CD4-positive, alpha-beta memory T cell (primary cell): ENCODE results near the gene MICAL3. TPM values are rescaled to one million over a fixed set of nuclear protein-coding genes. Genes with fewer than 3 reads are reported as not detected.

Experiments
- CTCF ChIA-PET: fragments of 350-600 bp; sonication (Branson Sonifier 250); formaldehyde crosslinking; loops from one replicate; lab custom pipeline; 2021; ENCODE audit warnings: inconsistent platforms; ENCODE audit not compliant: partially characterized antibody; lab: Charles Lee
- POLR2A ChIA-PET: fragments of 350-600 bp; sonication (Branson Sonifier 250); formaldehyde crosslinking; loops from one replicate; lab custom pipeline; 2021; ENCODE audit not compliant: partially characterized antibody; lab: Charles Lee
- DNase-seq, 5 donors: peaks; one replicate each; pipeline versions ENCODE4 v3.0.0 to v3.0.0-alpha.2; 2020 to 2022; ENCODE audit warnings: mixed read lengths in 1 of 5
- H3K27ac ChIP-seq: one replicate; pipeline ENCODE4 v1.7.0; 2013; ENCODE audit warnings: low read depth, low read length
- H3K27me3 ChIP-seq: 2 replicates; pipeline ENCODE4 v1.7.0; 2013; ENCODE audit warnings: mild to moderate bottlenecking, low read length, moderate library complexity; ENCODE audit not compliant: insufficient read depth
- H3K36me3 ChIP-seq: 2 replicates; pipeline ENCODE4 v1.7.0; 2013; ENCODE audit warnings: mild to moderate bottlenecking, low read length, moderate library complexity; ENCODE audit not compliant: insufficient read depth
- H3K4me1 ChIP-seq: 2 replicates; pipeline ENCODE4 v1.7.0; 2013; ENCODE audit warnings: mild to moderate bottlenecking, low read length, moderate library complexity; ENCODE audit not compliant: insufficient read depth
- H3K4me3 ChIP-seq, 2 donors: one replicate each; pipeline ENCODE4 v1.7.0; 2013; ENCODE audit warnings: low read length in 2 of 2, mild to moderate bottlenecking in 1 of 2
- H3K9me3 ChIP-seq, 2 donors: one replicate each; pipeline ENCODE4 v1.7.0; 2013; ENCODE audit warnings: low read length in 2 of 2, control low read depth in 1 of 2; ENCODE audit not compliant: control insufficient read depth in 1 of 2
- H3K27ac Mint-ChIP-seq, 7 donors: one replicate each; pipeline ENCODE4 v1.8.0; 2020 to 2021; ENCODE audit warnings: mixed read lengths in 7 of 7, mild to moderate bottlenecking in 6 of 7, inconsistent platforms in 3 of 7, moderate library complexity in 3 of 7
- H3K27me3 Mint-ChIP-seq, 2 donors: one replicate each; pipeline ENCODE4 v1.8.0; 2020 to 2021; ENCODE audit warnings: mixed read lengths in 2 of 2
- H3K36me3 Mint-ChIP-seq, 2 donors: one replicate each; pipeline ENCODE4 v1.8.0; 2020 to 2021; ENCODE audit warnings: mixed read lengths in 2 of 2, inconsistent platforms in 1 of 2, mild to moderate bottlenecking in 1 of 2
- H3K4me1 Mint-ChIP-seq, 4 donors: one replicate each; pipeline ENCODE4 v1.8.0; 2020 to 2021; ENCODE audit warnings: mixed read lengths in 4 of 4, mild to moderate bottlenecking in 1 of 4
- H3K4me3 Mint-ChIP-seq, 8 donors: one replicate each; pipeline ENCODE4 v1.8.0; 2020 to 2021; ENCODE audit warnings: mixed read lengths in 8 of 8, mild to moderate bottlenecking in 7 of 8, moderate library complexity in 6 of 8, inconsistent platforms in 3 of 8
- H3K9me3 Mint-ChIP-seq, 8 donors: one replicate each; pipeline ENCODE4 v1.8.0; 2020 to 2021; ENCODE audit warnings: mixed read lengths in 8 of 8, mild to moderate bottlenecking in 5 of 8, inconsistent platforms in 3 of 8, moderate library complexity in 1 of 8
- intact Hi-C: fragments of 100-400 bp; cut with micrococcal nuclease; formaldehyde crosslinking; loops from one replicate; pipeline ENCODE4 v1.15.1; 2023
- polyA plus RNA-seq, 2 donors: library from polyadenylated mRNA; unstranded; fragments of 300-500 nt; fragmentation: Illumina TruSeq; gene quantifications; one replicate each; pipeline ENCODE4 v1.2.3, GENCODE V29; 2021
- total RNA-seq, 2 experiments: library from RNA; stranded (reverse); gene quantifications; one replicate each; pipeline ENCODE4 v1.2.3, GENCODE V29; 2021

The MICAL3 gene
- total and polyA plus RNA-seq, 4 experiments from 2014 or later, result 0.97 to 28.9 (median 14.4) TPM

- ChIA-PET CTCF (no interaction called here), POLR2A (no interaction called here)
- Histone ChIP-seq H3K36me3 (no peaks in the 10 kb centered on the region), H3K27me3 (peaks cover under 1% of the 10 kb centered on the region), H3K27ac (no peak overlapping the region), H3K9me3 (no peaks in the 10 kb centered on the region), H3K4me1 (no peaks in the 10 kb centered on the region), H3K4me3 (no peak overlapping the region)
- H3K27ac Mint-ChIP-seq, result no peak overlapping the region
- peaks cover 0 to 1% (median 0%) of the 10 kb centered on the region in 8 donors for H3K9me3 Mint-ChIP-seq
- no peaks in the 10 kb centered on the region for H3K4me1 Mint-ChIP-seq
- intact Hi-C loops, result no loop called here
- peaks cover 10 to 16% of the 10 kb centered on the region in 2 donors for H3K27me3 Mint-ChIP-seq
- DNase-seq, result no peak
- H3K36me3 Mint-ChIP-seq, result no peaks in the 10 kb centered on the region
- no peak overlapping the region for H3K4me3 Mint-ChIP-seq
These were observed 35.1 kb upstream of the MICAL3 start for GRCh38 chr22:18059473-18059872.

GRCh38 chr22:18059094-18059417 lies 34.7 kb upstream of the MICAL3 start:
- H3K4me1 ChIP-seq, result no peaks in the 10 kb centered on the region
- H3K27ac Mint-ChIP-seq, result no peak overlapping the region
- H3K4me3 ChIP-seq, result no peak overlapping the region
- POLR2A ChIA-PET, result no interaction called here
- CTCF ChIA-PET, result no interaction called here
- H3K27me3 ChIP-seq, result no peaks in the 10 kb centered on the region
- intact Hi-C loops, result no loop called here
- peaks cover 8 to 14% of the 10 kb centered on the region in 2 donors for H3K27me3 Mint-ChIP-seq
- no peaks in the 10 kb centered on the region for H3K4me1 Mint-ChIP-seq
- H3K36me3 Mint-ChIP-seq, result no peaks in the 10 kb centered on the region
- no peak for DNase-seq
- peaks cover 0 to 1% (median 0%) of the 10 kb centered on the region in 8 donors for H3K9me3 Mint-ChIP-seq
- H3K36me3 ChIP-seq, result no peaks in the 10 kb centered on the region
- no peak overlapping the region for H3K4me3 Mint-ChIP-seq
- no peak overlapping the region for H3K27ac ChIP-seq
- no peaks in the 10 kb centered on the region for H3K9me3 ChIP-seq

- Mint-ChIP-seq H3K27ac (no peak overlapping the region), H3K4me3 (no peak overlapping the region), H3K9me3 (peaks cover 0 to 1% (median 0%) of the 10 kb centered on the region in 8 donors), H3K36me3 (no peaks in the 10 kb centered on the region), H3K4me1 (no peaks in the 10 kb centered on the region), H3K27me3 (peaks cover 8 to 12% of the 10 kb centered on the region in 2 donors)
- H3K27ac ChIP-seq, result no peak overlapping the region
- ChIA-PET POLR2A (no interaction called here), CTCF (no interaction called here)
- intact Hi-C loops, result no loop called here
- no peaks in the 10 kb centered on the region for H3K9me3 ChIP-seq
- H3K4me3 ChIP-seq, result no peak overlapping the region
- no peaks in the 10 kb centered on the region for H3K27me3 ChIP-seq
- no peak for DNase-seq
- H3K36me3 ChIP-seq, result no peaks in the 10 kb centered on the region
- H3K4me1 ChIP-seq, result no peaks in the 10 kb centered on the region
These were observed 34.2 kb upstream of the MICAL3 start for GRCh38 chr22:18058371-18059093.

- no peaks in the 10 kb centered on the region for H3K27me3 ChIP-seq
- DNase-seq, result no peak
- CTCF ChIA-PET, result no interaction called here
- H3K27ac ChIP-seq, result no peak overlapping the region
- H3K9me3 ChIP-seq, result no peaks in the 10 kb centered on the region
- Mint-ChIP-seq H3K36me3 (no peaks in the 10 kb centered on the region), H3K4me3 (no peak overlapping the region), H3K27me3 (peaks cover 7% of the 10 kb centered on the region in 2 donors), H3K9me3 (peaks cover 0 to 1% (median 0%) of the 10 kb centered on the region in 8 donors), H3K27ac (no peak overlapping the region), H3K4me1 (no peaks in the 10 kb centered on the region)
- intact Hi-C loops, result no loop called here
- H3K4me3 ChIP-seq, result no peak overlapping the region
- POLR2A ChIA-PET, result no interaction called here
- H3K4me1 ChIP-seq, result no peaks in the 10 kb centered on the region
- H3K36me3 ChIP-seq, result no peaks in the 10 kb centered on the region
These were observed 33.3 kb upstream of the MICAL3 start for GRCh38 chr22:18057568-18058209.

GRCh38 chr22:18056807-18057474 lies 32.6 kb upstream of the MICAL3 start:
- Mint-ChIP-seq H3K4me1 (no peaks in the 10 kb centered on the region), H3K27me3 (peaks cover 7 to 9% of the 10 kb centered on the region in 2 donors), H3K4me3 (no peak overlapping the region), H3K36me3 (no peaks in the 10 kb centered on the region), H3K9me3 (peaks cover 0 to 1% (median 0%) of the 10 kb centered on the region in 8 donors), H3K27ac (no peak overlapping the region)
- H3K9me3 ChIP-seq, result no peaks in the 10 kb centered on the region
- no peaks in the 10 kb centered on the region for H3K27me3 ChIP-seq
- no peaks in the 10 kb centered on the region for H3K4me1 ChIP-seq
- no peak overlapping the region for H3K4me3 ChIP-seq
- no peaks in the 10 kb centered on the region for H3K36me3 ChIP-seq
- intact Hi-C loops, result no loop called here
- no peak for DNase-seq
- no peak overlapping the region for H3K27ac ChIP-seq
- ChIA-PET CTCF (interaction anchor here (2.0 to 2.3 kb wide), 2 partner anchors 19 to 227 kb away, joined by 5 to 8 read pairs; no protein-coding TSS in a partner anchor), POLR2A (no interaction called here)

- intact Hi-C loops, result no loop called here
- ChIA-PET CTCF (interaction anchor here (2.0 to 2.3 kb wide), 2 partner anchors 20 to 226 kb away, joined by 5 to 8 read pairs; no protein-coding TSS in a partner anchor), POLR2A (no interaction called here)
- no peak overlapping the region for H3K27ac ChIP-seq
- no peaks in the 10 kb centered on the region for H3K36me3 ChIP-seq
- Mint-ChIP-seq H3K9me3 (peaks cover 0 to 1% (median 0%) of the 10 kb centered on the region in 8 donors), H3K4me1 (no peaks in the 10 kb centered on the region), H3K36me3 (no peaks in the 10 kb centered on the region), H3K27ac (no peak overlapping the region), H3K27me3 (peaks cover 7 to 9% of the 10 kb centered on the region in 2 donors), H3K4me3 (no peak overlapping the region)
- H3K27me3 ChIP-seq, result no peaks in the 10 kb centered on the region
- H3K9me3 ChIP-seq, result no peaks in the 10 kb centered on the region
- no peak overlapping the region for H3K4me3 ChIP-seq
- DNase-seq, result no peak
- H3K4me1 ChIP-seq, result no peaks in the 10 kb centered on the region
These were observed 31.9 kb upstream of the MICAL3 start for GRCh38 chr22:18056161-18056666.

- H3K4me3 ChIP-seq, result no peak overlapping the region
- POLR2A ChIA-PET, result no interaction called here
- Mint-ChIP-seq H3K4me3 (no peak overlapping the region), H3K4me1 (no peaks in the 10 kb centered on the region), H3K9me3 (peaks cover 0 to 1% (median 0%) of the 10 kb centered on the region in 8 donors), H3K27me3 (peaks cover 7 to 9% of the 10 kb centered on the region in 2 donors), H3K27ac (no peak overlapping the region), H3K36me3 (no peaks in the 10 kb centered on the region)
- CTCF ChIA-PET, result interaction anchor here (2.0 to 2.3 kb wide), 2 partner anchors 20 to 225 kb away, joined by 5 to 8 read pairs; no protein-coding TSS in a partner anchor
- H3K4me1 ChIP-seq, result no peaks in the 10 kb centered on the region
- DNase-seq, result no peak
- intact Hi-C loops, result no loop called here
- no peaks in the 10 kb centered on the region for H3K36me3 ChIP-seq
- H3K9me3 ChIP-seq, result no peaks in the 10 kb centered on the region
- no peaks in the 10 kb centered on the region for H3K27me3 ChIP-seq
- H3K27ac ChIP-seq, result no peak overlapping the region
These were observed 31.3 kb upstream of the MICAL3 start for GRCh38 chr22:18055619-18056160.
